Measurements from ENCODE around the gene GSTP1. TPM values are rescaled to one million over a fixed set of nuclear protein-coding genes. Genes with fewer than 3 reads are reported as not detected.
"Not testable (repeated sequence)": the region's sequence is repeated elsewhere in the genome, so short reads cannot be mapped to it uniquely, and the experiment has no call there.

The GSTP1 gene
- polyA plus RNA-seq, 1 donor from 2014 or later: 214 TPM

DNA sequence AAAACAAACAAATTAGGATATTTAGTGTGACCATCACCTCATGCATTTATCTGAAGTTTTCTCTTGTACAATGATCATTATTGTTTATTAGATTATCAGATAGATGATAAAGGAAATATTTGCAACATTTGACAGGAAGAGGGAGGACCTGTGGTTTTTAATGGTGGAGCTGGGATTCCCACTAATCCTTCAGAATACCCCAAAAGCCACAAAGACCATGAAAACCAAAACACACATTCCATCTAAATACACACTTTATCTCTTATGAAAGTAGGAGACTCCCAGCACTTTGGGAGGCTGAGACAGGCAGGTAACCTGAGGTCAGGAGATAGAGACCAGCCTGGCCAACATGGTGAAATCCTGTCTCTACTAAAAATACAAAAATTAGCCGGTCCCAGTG lies 15.5 kb downstream of the GSTP1 start:
- Mint-ChIP-seq H3K4me3 (no peak overlapping the region), H3K27ac (no peak overlapping the region), H3K27me3 (peaks cover 6% of the 10 kb centered on the region), H3K4me1 (peaks cover 17 to 20% (median 18%) of the 10 kb centered on the region in 3 donors), H3K36me3 (peaks cover 1% of the 10 kb centered on the region), H3K9me3 (no peaks in the 10 kb centered on the region)

DNA sequence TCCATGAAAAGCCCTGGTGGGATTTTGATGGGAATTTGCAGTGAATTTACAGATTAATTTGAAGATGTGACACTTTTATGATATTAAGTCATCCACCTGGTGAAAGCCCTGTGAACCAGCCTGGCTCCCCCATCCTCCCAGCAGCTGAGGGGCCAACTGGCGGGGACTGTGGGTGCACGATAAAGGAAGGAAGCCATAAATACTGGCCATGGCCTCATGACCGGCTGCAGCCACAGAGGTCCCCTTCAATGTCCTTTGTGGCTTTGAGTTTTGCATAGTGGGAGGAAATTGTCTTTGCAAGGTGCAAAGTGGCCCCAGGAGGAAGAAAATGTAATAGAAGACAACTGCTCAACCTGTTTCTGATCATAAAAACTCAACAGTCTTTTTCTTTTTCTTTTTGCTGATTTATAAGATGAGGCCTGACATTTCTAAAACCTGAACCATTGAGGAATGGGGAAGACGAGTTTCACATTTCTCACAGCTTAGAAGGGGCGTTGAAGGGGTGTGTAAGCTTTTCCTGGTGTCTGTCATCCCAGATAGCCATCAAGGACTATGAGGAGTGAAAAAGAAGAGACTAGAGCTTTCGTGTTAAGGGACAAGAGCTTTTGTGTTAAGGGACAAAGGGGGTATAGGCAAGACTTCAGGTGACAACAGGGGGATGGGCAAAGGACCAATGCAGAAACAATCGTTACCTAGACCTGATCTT lies 16.9 kb downstream of the GSTP1 start:
- peak overlapping the region in 2 of 3 donors; percentile 71 to 78 for H3K27ac Mint-ChIP-seq
- peak overlapping the region; percentile 12 to 84 (median 70) for H3K4me3 Mint-ChIP-seq
- H3K36me3 Mint-ChIP-seq: peaks cover 1% of the 10 kb centered on the region
- peaks cover 17 to 20% (median 18%) of the 10 kb centered on the region in 3 donors for H3K4me1 Mint-ChIP-seq
- H3K27me3 Mint-ChIP-seq: peaks cover 17% of the 10 kb centered on the region
- H3K9me3 Mint-ChIP-seq: no peaks in the 10 kb centered on the region

DNA sequence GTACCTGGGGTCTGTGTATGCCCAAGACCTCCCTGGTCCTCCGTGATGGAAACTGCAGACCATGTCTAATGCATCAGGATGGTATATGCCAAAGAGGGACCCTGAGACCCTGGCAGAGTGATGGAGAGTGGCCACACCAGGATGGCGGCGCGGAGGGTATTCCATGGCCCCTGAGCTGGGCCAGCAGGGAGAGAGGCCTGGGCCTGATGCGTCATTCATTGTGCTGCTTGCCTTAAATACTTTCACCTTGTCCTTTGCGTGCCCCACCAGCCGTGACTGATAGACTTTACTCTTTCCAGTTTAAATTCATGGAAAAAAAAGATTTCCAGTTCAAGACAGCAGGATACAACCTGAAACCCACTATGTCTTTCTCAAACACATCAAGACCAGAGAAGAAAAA lies 17.5 kb downstream of the GSTP1 start:
- Mint-ChIP-seq H3K9me3 (no peaks in the 10 kb centered on the region), H3K27ac (peak overlapping the region in 2 of 3 donors; percentile 71 to 78), H3K36me3 (peaks cover 1% of the 10 kb centered on the region), H3K27me3 (peaks cover 17% of the 10 kb centered on the region), H3K4me3 (peak overlapping the region in 2 of 4 donors; percentile 60 to 65), H3K4me1 (peaks cover 17 to 23% (median 18%) of the 10 kb centered on the region in 3 donors)

DNA sequence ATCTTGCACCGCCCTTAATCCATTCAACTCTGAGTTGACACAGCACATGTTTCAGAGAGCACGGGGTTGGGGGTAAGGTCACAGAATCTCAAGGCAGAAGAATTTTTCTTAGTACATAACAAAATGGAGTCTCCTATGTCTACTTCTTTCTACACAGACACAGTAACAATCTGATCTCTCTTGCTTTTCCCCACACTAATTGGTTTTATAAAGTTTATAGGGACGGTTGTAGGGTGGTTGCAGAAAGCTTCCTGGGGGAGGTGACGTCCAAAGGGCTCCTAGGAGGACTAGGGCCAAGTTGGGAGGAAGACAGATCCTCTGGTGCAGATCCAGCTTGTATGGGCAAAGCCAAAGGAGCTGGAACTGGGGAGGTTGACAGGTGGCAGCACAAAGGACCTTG lies 20.5 kb downstream of the GSTP1 start:
- peak overlapping the region in 1 of 3 donors; percentile 93 for H3K27ac Mint-ChIP-seq
- not testable (repeated sequence) for H3K36me3 Mint-ChIP-seq, H3K9me3 Mint-ChIP-seq
- peak overlapping the region in 1 of 4 donors; percentile 81 for H3K4me3 Mint-ChIP-seq
- H3K27me3 Mint-ChIP-seq: peaks cover 17% of the 10 kb centered on the region
- H3K4me1 Mint-ChIP-seq: peaks cover 20 to 30% (median 28%) of the 10 kb centered on the region in 3 donors

DNA sequence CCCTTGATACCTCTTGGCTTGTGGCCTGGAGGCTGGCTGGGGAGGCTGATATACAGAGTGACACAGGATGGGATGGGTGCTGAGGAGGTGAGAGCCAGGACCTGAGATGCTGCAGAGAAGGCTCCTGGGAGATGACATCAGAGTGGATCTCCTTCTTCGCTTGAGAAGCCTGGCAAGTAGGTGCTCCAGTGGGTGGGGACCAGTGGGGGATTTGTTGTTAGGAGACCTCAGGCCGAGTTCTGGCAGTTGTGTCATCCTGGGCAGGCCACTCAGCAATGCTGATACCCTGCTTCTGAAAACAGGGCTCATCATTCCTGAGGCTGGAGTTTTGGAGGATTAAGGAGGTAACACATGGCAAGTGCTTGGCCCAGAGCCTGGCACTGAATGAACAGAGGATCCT lies 21.2 kb downstream of the GSTP1 start:
- peaks cover 4% of the 10 kb centered on the region for H3K36me3 Mint-ChIP-seq
- peak overlapping the region in 1 of 3 donors; percentile 93 for H3K27ac Mint-ChIP-seq
- peaks cover 18 to 28% (median 26%) of the 10 kb centered on the region in 3 donors for H3K4me1 Mint-ChIP-seq
- peak overlapping the region in 3 of 4 donors; percentile 8 to 81 (median 41) for H3K4me3 Mint-ChIP-seq
- no peaks in the 10 kb centered on the region for H3K9me3 Mint-ChIP-seq
- H3K27me3 Mint-ChIP-seq: peaks cover 17% of the 10 kb centered on the region

DNA sequence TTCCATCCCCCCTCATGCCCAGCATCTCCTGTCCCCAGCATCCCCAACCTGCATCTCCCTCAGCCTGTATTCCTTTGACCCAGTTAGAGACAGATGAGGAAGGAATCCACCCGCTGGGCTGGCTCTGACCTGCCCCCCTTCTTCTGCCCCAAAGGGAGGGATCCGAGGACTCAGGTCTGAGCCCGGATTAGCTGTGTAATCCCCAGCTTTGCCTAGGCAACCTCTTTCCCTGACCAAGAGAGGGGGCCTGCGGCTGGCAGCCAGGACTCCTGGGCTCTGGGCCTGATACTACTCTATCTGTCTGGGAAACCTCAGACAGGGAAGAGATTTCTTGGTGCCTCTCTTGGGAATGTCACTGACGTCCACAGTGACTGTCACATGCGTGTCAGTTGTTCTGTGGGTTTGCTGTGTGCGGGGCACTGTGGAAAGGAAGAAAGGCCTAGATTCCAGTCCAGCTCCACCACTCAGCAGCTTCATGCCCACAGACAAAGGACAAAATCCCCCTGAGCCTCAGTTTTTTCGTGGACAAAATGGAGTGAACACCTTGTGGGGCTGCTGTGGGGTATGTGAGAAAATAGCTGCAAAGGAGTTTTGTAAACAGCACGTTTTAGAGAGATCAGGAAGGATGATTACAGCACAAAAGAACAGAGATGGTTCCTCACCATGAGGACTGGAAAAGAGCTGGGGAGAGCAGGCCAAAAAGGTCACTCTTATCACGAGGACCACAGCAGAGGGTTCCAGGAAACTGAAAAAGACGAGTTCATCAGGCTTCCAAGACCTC lies 21.8 kb downstream of the GSTP1 start:
- Mint-ChIP-seq H3K4me1 (peaks cover 13 to 22% (median 20%) of the 10 kb centered on the region in 3 donors), H3K36me3 (peaks cover 4% of the 10 kb centered on the region), H3K27me3 (peaks cover 16% of the 10 kb centered on the region), H3K9me3 (no peaks in the 10 kb centered on the region), H3K4me3 (peak overlapping the region; percentile 63 to 89 (median 80)), H3K27ac (peak overlapping the region in 1 of 3 donors; percentile 43)

DNA sequence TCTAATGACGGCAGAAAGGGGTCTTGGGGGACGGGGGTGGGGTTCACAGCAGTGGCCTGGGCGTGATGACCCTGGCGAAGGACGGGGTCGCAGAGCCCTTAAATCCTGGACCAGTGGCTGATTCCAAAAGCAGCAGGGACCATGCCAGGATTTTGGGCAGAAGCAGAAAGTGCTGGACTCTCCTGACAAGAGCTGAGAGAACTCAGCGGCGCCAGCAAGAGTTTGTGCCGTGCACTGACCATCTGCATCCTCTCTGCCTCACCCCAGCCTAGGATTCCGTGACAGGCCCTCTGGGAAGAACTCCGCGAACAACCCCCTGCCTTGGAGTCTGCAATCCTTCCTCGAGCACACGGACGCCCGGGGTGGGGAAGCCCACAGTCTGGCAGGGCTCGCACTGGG lies 22.5 kb downstream of the GSTP1 start:
- Mint-ChIP-seq H3K4me3 (peak overlapping the region; percentile 87 to 98 (median 94)), H3K27ac (peak overlapping the region; percentile 43 to 83 (median 69)), H3K27me3 (peaks cover 12% of the 10 kb centered on the region), H3K36me3 (peaks cover 4% of the 10 kb centered on the region), H3K4me1 (peaks cover 7 to 15% (median 13%) of the 10 kb centered on the region in 3 donors), H3K9me3 (no peaks in the 10 kb centered on the region)

DNA sequence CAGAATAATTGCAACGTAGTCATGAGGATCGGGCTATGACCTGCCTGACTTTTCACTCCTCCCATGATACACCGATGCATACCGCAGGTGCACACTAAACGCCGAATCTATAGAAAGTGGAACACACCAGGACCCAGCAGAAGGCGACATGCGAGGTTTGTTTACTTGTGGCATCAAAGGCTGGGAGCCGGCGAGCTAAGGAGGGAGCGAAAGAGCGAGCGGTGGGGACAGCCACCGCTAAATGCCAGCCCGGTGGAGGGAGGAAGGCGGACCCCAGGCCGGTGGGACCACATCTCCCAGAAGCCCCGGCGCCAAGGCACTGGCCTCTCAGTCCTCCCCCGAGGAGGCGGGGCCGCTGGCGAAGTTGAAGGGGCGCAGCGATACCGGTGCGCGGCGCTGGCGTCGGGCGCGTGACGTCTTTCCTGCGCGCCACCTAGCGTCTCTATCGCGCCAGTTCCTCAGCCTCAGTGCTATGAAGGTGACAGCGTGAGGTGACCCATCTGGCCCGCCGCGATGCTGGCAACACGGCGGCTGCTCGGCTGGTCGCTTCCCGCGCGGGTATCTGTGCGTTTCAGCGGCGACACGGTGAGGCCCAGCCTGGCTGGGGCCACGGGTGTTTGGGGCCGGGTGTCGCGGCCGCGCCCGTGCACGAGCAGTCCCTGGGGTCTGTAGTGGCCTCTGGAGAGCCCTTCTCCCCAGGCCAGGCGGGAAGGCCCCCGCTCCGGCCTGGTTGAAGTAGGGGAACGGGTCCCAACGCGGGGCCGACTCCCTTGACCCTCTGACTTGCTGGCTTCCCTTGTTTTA lies 23.1 kb downstream of the GSTP1 start, which contains the start of gene NDUFV1:
Gene NDUFV1 (plus strand): TSS at position 445 of the 804 bp plus-strand sequence. CDS start 69 bp downstream, at position 514.
- peaks cover 5 to 13% (median 10%) of the 10 kb centered on the region in 3 donors for H3K4me1 Mint-ChIP-seq
- H3K27ac Mint-ChIP-seq: peak within 1 kb of the TSS; percentile 69 to 83 (median 74)
- H3K9me3 Mint-ChIP-seq: no peaks in the 10 kb centered on the region
- H3K4me3 Mint-ChIP-seq: peak within 1 kb of the TSS; percentile 87 to 98 (median 94)
- peaks cover 12% of the 10 kb centered on the region for H3K27me3 Mint-ChIP-seq
- H3K36me3 Mint-ChIP-seq: peaks cover 4% of the 10 kb centered on the region

DNA sequence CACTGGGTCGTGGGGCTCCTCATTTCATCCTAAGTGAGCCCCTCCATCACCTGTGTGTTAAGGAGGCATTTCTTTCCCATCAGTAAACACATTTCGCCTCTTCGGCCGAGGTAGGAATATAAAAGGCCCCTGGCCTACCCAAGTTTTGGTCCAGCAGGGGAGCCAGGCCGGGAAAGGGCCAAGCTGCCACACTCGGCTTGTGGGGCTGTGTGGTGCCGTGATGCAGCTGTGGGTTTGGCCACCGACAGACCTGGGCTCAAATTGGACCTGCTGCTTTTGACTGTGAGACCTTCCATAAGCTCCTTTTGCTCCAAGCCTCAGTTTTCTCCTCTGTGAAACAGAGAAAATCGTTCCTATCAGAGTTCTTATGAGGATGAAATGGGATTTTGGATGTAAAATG lies 23.9 kb downstream of the GSTP1 start:
- Mint-ChIP-seq H3K27me3 (peaks cover 12% of the 10 kb centered on the region), H3K36me3 (peaks cover 9% of the 10 kb centered on the region), H3K4me3 (peak overlapping the region; percentile 87 to 98 (median 94)), H3K9me3 (no peaks in the 10 kb centered on the region), H3K4me1 (peaks cover 6 to 13% (median 9%) of the 10 kb centered on the region in 3 donors), H3K27ac (peak overlapping the region; percentile 46 to 83 (median 74))

DNA sequence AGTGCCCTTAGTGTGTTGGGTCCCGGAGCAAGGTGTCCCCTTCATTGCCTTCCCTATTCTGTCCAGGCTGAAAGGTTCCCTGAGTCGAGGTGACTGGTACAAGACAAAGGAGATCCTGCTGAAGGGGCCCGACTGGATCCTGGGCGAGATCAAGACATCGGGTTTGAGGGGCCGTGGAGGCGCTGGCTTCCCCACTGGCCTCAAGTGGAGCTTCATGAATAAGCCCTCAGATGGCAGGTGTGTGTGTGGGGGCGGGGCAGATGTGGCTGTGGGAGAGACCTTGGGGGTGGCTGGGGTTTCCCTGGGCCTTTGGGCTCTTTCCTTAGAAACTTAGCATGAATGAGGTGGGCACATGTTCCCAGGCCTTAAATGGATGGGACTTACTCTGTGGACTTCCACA lies 24.9 kb downstream of the GSTP1 start:
- Mint-ChIP-seq H3K4me3 (peak overlapping the region; percentile 52 to 93 (median 75)), H3K4me1 (peaks cover 9 to 14% (median 11%) of the 10 kb centered on the region in 3 donors), H3K27ac (peak overlapping the region in 2 of 3 donors; percentile 50 to 62), H3K27me3 (peaks cover 12% of the 10 kb centered on the region), H3K36me3 (peaks cover 10% of the 10 kb centered on the region), H3K9me3 (no peaks in the 10 kb centered on the region)

DNA sequence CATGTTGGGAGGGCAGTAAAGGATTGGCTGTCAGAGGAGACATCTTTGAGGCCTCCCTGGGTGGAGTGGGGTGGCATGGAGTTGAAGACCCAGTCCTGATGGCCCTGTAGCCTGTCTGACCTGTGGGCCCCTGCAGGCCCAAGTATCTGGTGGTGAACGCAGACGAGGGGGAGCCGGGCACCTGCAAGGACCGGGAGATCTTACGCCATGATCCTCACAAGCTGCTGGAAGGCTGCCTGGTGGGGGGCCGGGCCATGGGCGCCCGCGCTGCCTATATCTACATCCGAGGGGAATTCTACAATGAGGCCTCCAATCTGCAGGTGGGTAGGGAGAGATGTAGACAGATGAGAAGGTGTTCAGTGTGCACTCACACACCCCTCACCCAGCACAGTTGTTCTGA lies 25.7 kb downstream of the GSTP1 start:
- Mint-ChIP-seq H3K27me3 (peaks cover 9% of the 10 kb centered on the region), H3K9me3 (no peaks in the 10 kb centered on the region), H3K36me3 (peaks cover 10% of the 10 kb centered on the region), H3K27ac (peak overlapping the region in 2 of 3 donors; percentile 37 to 50), H3K4me1 (peaks cover 15 to 19% (median 16%) of the 10 kb centered on the region in 3 donors), H3K4me3 (peak overlapping the region in 1 of 4 donors; percentile 41)

DNA sequence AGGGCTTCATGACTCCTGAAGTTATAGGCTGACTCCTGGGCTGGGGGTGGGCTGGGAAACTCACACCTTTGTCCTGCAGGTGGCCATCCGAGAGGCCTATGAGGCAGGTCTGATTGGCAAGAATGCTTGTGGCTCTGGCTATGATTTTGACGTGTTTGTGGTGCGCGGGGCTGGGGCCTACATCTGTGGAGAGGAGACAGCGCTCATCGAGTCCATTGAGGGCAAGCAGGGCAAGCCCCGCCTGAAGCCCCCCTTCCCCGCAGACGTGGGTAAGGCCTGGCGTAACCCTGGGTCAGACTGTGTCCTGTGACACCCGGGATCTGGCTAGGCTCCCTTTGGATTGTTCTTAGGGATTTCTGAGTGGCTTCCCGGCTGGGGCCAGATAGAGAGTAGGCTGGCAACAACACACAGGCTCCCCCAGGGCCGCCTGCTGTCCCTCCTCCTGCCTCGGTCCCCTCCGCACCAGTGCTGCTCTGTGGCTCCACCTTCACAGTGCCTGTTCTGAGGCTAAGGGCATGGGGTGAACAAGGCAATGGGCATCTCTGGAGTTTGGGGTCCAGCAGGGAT lies 26.8 kb downstream of the GSTP1 start:
- Mint-ChIP-seq H3K27me3 (no peaks in the 10 kb centered on the region), H3K36me3 (peaks cover 10% of the 10 kb centered on the region), H3K4me3 (peak overlapping the region in 1 of 4 donors; percentile 6), H3K9me3 (no peaks in the 10 kb centered on the region), H3K4me1 (peaks cover 18 to 21% (median 19%) of the 10 kb centered on the region in 3 donors), H3K27ac (peak overlapping the region in 1 of 3 donors; percentile 56)

DNA sequence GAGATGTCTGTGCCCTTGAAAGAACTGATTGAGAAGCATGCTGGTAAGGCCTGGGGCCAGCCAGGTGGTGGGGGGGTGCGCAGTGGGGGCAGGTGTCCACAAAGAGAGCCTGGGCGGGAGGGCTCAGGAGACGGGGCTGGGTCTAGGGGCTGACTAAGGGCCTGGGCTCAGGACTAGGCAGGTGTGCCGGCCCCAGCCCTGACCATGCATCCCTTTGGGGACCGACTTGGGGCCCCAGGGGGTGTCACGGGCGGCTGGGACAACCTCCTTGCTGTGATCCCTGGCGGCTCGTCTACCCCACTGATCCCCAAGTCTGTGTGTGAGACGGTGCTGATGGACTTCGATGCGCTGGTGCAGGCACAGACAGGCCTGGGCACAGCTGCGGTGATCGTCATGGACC lies 27.6 kb downstream of the GSTP1 start:
- no peak overlapping the region for H3K27ac Mint-ChIP-seq
- peaks cover 10% of the 10 kb centered on the region for H3K36me3 Mint-ChIP-seq
- peaks cover under 1% of the 10 kb centered on the region for H3K27me3 Mint-ChIP-seq
- H3K4me3 Mint-ChIP-seq: peak overlapping the region in 1 of 4 donors; percentile 6
- peaks cover 18 to 19% (median 19%) of the 10 kb centered on the region in 3 donors for H3K4me1 Mint-ChIP-seq
- H3K9me3 Mint-ChIP-seq: no peaks in the 10 kb centered on the region
